K562 (cell line): ENCODE results near the gene PRF1. TPM values are rescaled to one million over a fixed set of nuclear protein-coding genes. Genes with fewer than 3 reads are reported as not detected.

ENCODE experiments used
- ATAC-seq: fragments of 200-7000 bp; cut with Tn5 transposase; 3 replicates; pipeline ENCODE4 v1.9.1; 2020; ENCODE audit warnings: moderate library complexity
- BruUV-seq: library from RNA; stranded (reverse); fragments of 400-500 nt; replicated peaks from 2 replicates; lab custom pipeline; 2021; lab: Mats Ljungman, UMichigan
- CTCF ChIA-PET: fragments of 300-600 bp; formaldehyde crosslinking; extraction: SDS; loops from one replicate; lab custom pipeline; 2021; ENCODE audit warnings: low intra/inter-chr PET ratio; lab: Yijun Ruan, JAX
- POLR2A ChIA-PET: fragments of 300-600, 350-650 bp; sonication (Branson Sonifier 250); formaldehyde crosslinking; extraction: SDS; loops from one replicate; lab custom pipeline; 2021; ENCODE audit warnings: antibody characterized with exemption, inconsistent platforms; lab: Yijun Ruan, JAX
- DNase-seq, 4 experiments: peaks; one replicate each; pipeline versions ENCODE4 v3.0.0 to v3.0.0-alpha.2; 2011 to 2018; ENCODE audit warnings: low spot score in 3 of 4, mixed read lengths in 3 of 4; ENCODE audit errors: extremely low read depth in 1 of 4
- FAIRE-seq: peaks from 2 replicates; lab custom pipeline; 2011; peaks lifted over from hg19 to GRCh38; lab: Jason Lieb, UNC
- H2AFZ ChIP-seq: 2 replicates; pipeline ENCODE4 v1.6.0; 2011; ENCODE audit warnings: low read depth, low read length, control low read depth, inconsistent platforms
- H3K27ac ChIP-seq: fragments of 200-600 bp; 3 replicates; pipeline ENCODE4 v1.8.0; 2011; ENCODE audit warnings: low read depth, mild to moderate bottlenecking, control low read depth, inconsistent platforms, low read length, moderate library complexity, mixed read lengths; ENCODE audit errors: extremely low read depth
- H3K27me3 ChIP-seq, 2 experiments: fragments of 300-600 bp in 1 of 2; 2 replicates in 1 of 2; 3 replicates in 1 of 2; pipeline versions ENCODE4 v1.6.0 to v1.8.0; 2011; ENCODE audit warnings: inconsistent platforms in 2 of 2, low read length in 2 of 2, mild to moderate bottlenecking in 1 of 2, mixed read lengths in 1 of 2, moderate library complexity in 1 of 2; ENCODE audit not compliant: control insufficient read depth in 2 of 2, insufficient read depth in 2 of 2
- H3K36me3 ChIP-seq: fragments of 300-600 bp; 3 replicates; pipeline ENCODE4 v1.8.0; 2011; ENCODE audit warnings: mild to moderate bottlenecking, low read length, inconsistent platforms; ENCODE audit not compliant: control insufficient read depth, insufficient read depth
- H3K4me1 ChIP-seq, 2 experiments: fragments of 200-600 bp in 1 of 2; replicated peaks in 1 of 2; 2 replicates in 1 of 2; 3 replicates in 1 of 2; pipeline versions ENCODE4 v1.5.1 to v1.8.0; 2011; ENCODE audit warnings: inconsistent platforms in 2 of 2, low read length in 2 of 2, mild to moderate bottlenecking in 1 of 2, mixed read lengths in 1 of 2, moderate library complexity in 1 of 2; ENCODE audit not compliant: control insufficient read depth in 2 of 2, insufficient read depth in 2 of 2
- H3K4me2 ChIP-seq: 2 replicates; pipeline ENCODE4 v1.6.1; 2011; ENCODE audit warnings: low read length, control low read depth, inconsistent platforms, mixed read lengths; ENCODE audit not compliant: insufficient read depth
- H3K4me3 ChIP-seq: fragments of 200-600 bp; sonication (generic), shearing (Covaris generic); 2 replicates; pipeline ENCODE4 v1.5.1; 2016; ENCODE audit warnings: control low read depth, inconsistent platforms
- H3K79me2 ChIP-seq: fragments of 200-600 bp; 3 replicates; pipeline ENCODE4 v1.8.0; 2011; ENCODE audit warnings: low read length, inconsistent platforms; ENCODE audit not compliant: control insufficient read depth, insufficient read depth
- H3K9ac ChIP-seq, 2 experiments: 2 replicates each; pipeline versions ENCODE4 v1.6.0 to v1.6.1; 2011; ENCODE audit warnings: low read depth in 2 of 2, low read length in 2 of 2, control low read depth in 1 of 2, inconsistent platforms in 1 of 2, mild to moderate bottlenecking in 1 of 2, mixed read lengths in 1 of 2; ENCODE audit not compliant: insufficient read depth in 1 of 2
- H3K9me1 ChIP-seq: one replicate; pipeline ENCODE4 v1.6.0; 2011; ENCODE audit warnings: inconsistent platforms, mild to moderate bottlenecking, low read length, moderate library complexity; ENCODE audit not compliant: control insufficient read depth, insufficient read depth
- H3K9me3 ChIP-seq: replicated peaks from 2 replicates; pipeline ENCODE4 v1.5.1; 2011; ENCODE audit warnings: low read depth, low read length, inconsistent platforms; ENCODE audit not compliant: control insufficient read depth, insufficient read depth
- H4K20me1 ChIP-seq: replicated peaks from 2 replicates; pipeline ENCODE4 v1.6.1; 2011; ENCODE audit warnings: low read length, inconsistent platforms, mixed read lengths; ENCODE audit not compliant: control insufficient read depth, insufficient read depth
- CTCF ChIP-seq, 3 experiments: IDR thresholded peaks in 2 of 3; conservative IDR thresholded peaks in 1 of 3; 2 replicates each; pipeline ENCODE4 v1.5.1; 2011 to 2012; ENCODE audit warnings: low read length in 3 of 3, mild to moderate bottlenecking in 3 of 3, control low read depth in 2 of 3, improper control_type of control experiment in 1 of 3, inconsistent platforms in 1 of 3, low read depth in 1 of 3, mixed read lengths in 1 of 3, moderate library complexity in 1 of 3; ENCODE audit not compliant: insufficient read depth in 2 of 3
- DACH1 ChIP-seq: fragments of 450-650 bp; IDR thresholded peaks from 2 replicates; pipeline ENCODE4 v1.6.1; 2018; ENCODE audit not compliant: partially characterized antibody
- PCBP1 ChIP-seq: fragments of 200-400 bp; formaldehyde crosslinking; IDR thresholded peaks from 2 replicates; pipeline ENCODE4 v1.6.1; 2018; ENCODE audit warnings: mild to moderate bottlenecking, low read depth, low read length; ENCODE audit not compliant: poor library complexity, severe bottlenecking
- RBM25 ChIP-seq: fragments of 200-400 bp; formaldehyde crosslinking; IDR thresholded peaks from 2 replicates; pipeline ENCODE4 v1.6.1; 2018; ENCODE audit warnings: low read length, low read depth, moderate library complexity; ENCODE audit not compliant: severe bottlenecking
- ZHX1 ChIP-seq: fragments of 150-350 bp; conservative IDR thresholded peaks from 2 replicates; pipeline ENCODE4 v1.6.1; 2014; ENCODE audit warnings: low read length
- ZNF24 ChIP-seq: fragments of 450-650 bp; IDR thresholded peaks from 2 replicates; pipeline ENCODE4 v1.6.1; 2016
- WGBS: fragments of 100-300 bp; shearing (Covaris generic); methylation state at CpG from one replicate; pipeline ENCODE4 v1.1.6; 2016; ENCODE audit warnings: low coverage, mixed read lengths; ENCODE audit not compliant: insufficient coverage; ENCODE audit errors: missing lambda C conversion rate; 5-methylcytosine and 5-hydroxymethylcytosine counted together
- in situ Hi-C: fragments of 300-500 bp; cut with MboI; formaldehyde crosslinking; loops from 4 replicates; pipeline ENCODE4 v1.15.0; 2018; ENCODE audit warnings: inconsistent platforms, mixed read lengths
- intact Hi-C: fragments of 100-400 bp; cut with micrococcal nuclease; formaldehyde crosslinking; loops from 2 replicates; pipeline ENCODE4 v1.14.2; 2022
- polyA plus RNA-seq, 8 experiments: library from polyadenylated mRNA; depleted of rRNA in 4 of 8; stranded (reverse) in 5 of 8; unstranded in 3 of 8; fragments of >200 nt; fragmentation: Nextera tagmentation in 2 of 8; fragmentation: Illumina TruSeq in 1 of 8; extraction: Ambion mirVana in 2 of 8; extraction: Trizol in 1 of 8; gene quantifications; 2 replicates each; pipeline versions ENCODE4 v1.2.1 to v1.2.3, GENCODE V29; 2011 to 2014; ENCODE audit warnings: inconsistent platforms in 1 of 8, missing spikeins in 1 of 8
- total RNA-seq, 7 experiments: library from RNA; depleted of rRNA in 6 of 7; stranded (reverse); fragments of >200 nt in 6 of 7; fragmentation: Illumina TruSeq in 2 of 7; extraction: Trizol in 2 of 7; gene quantifications; 2 replicates each; pipeline versions ENCODE4 v1.2.1 to v1.2.3, GENCODE V29; 2011 to 2021; ENCODE audit warnings: low replicate concordance in 1 of 7

Gene PRF1
- total and polyA plus RNA-seq, 9 of the 15 experiments (the other 6 are each of a cell fraction or from before 2014, with no cell fraction given) = 3.8 to 8.6 (median 6.3) TPM

- TF ChIP-seq ZHX1 = no peak
Observed at GRCh38 chr10:70565556-70566514, 36.7 kb downstream of the PRF1 start (continued).

GRCh38 chr10:70564901-70565351 lies 37.6 kb downstream of the PRF1 start:
- WGBS = 51% methylated on average over 6 of the region's 6 CpGs
- Histone ChIP-seq H3K9me3 (no peaks in the 10 kb centered on the region), H3K79me2 (no peaks in the 10 kb centered on the region), H3K4me2 (no peak overlapping the region), H3K36me3 (no peaks in the 10 kb centered on the region), H3K27ac (no peak overlapping the region), H2AFZ (no peak overlapping the region), H3K9ac (peak overlapping the region in 1 of 2 experiments; percentile 60; a peak in 2 of 4 replicates), H3K9me1 (no peaks in the 10 kb centered on the region), H3K4me3 (no peak overlapping the region), H3K27me3 (no peaks in the 10 kb centered on the region), H4K20me1 (no peaks in the 10 kb centered on the region), H3K4me1 (peaks cover 4 to 51% of the 10 kb centered on the region in 2 experiments)
- ATAC-seq = peak; percentile 15; the same call in 2 of the 3 replicates
- no peak for DNase-seq
- FAIRE-seq = no peak
- in situ Hi-C loops = no loop called here
- TF ChIP-seq CTCF (IDR thresholded peaks at IDR 0.05 in 2 of 3, conservative IDR thresholded peaks at IDR 0.05 in 1 of 3; ENCODE audit: insufficient read depth in 2 of 3, low read depth in 1 of 3, low read length in 3 of 3) (peak; percentile 22 to 30 (median 29); a peak in 2 of 6 replicates), PCBP1 (no peak), ZNF24 (0 out of 2 replicates have a peak, but pooled peaks have one; percentile 1), DACH1 (no peak), RBM25 (peak; percentile 77)
- CTCF ChIA-PET = no interaction called here
- POLR2A ChIA-PET = interaction anchor here (0.6 to 1.1 kb wide), 2 partner anchors 19 to 180 kb away, joined by 3 read pairs; no protein-coding TSS in a partner anchor
- intact Hi-C loops = no loop called here
- no TSS peak for BruUV-seq
